Erythroblast (primary cell): ENCODE measurements around the gene HIPK4.

Source experiments
- GATA1 ChIP-seq: IDR thresholded peaks from 2 replicates; pipeline ENCODE4 v1.6.1; 2011; ENCODE audit warnings: low read depth, mild to moderate bottlenecking, control low read depth, low read length, moderate library complexity
- POLR2A ChIP-seq: IDR thresholded peaks from 2 replicates; pipeline ENCODE4 v1.6.1; 2011; ENCODE audit warnings: mild to moderate bottlenecking, low read length

DNA sequence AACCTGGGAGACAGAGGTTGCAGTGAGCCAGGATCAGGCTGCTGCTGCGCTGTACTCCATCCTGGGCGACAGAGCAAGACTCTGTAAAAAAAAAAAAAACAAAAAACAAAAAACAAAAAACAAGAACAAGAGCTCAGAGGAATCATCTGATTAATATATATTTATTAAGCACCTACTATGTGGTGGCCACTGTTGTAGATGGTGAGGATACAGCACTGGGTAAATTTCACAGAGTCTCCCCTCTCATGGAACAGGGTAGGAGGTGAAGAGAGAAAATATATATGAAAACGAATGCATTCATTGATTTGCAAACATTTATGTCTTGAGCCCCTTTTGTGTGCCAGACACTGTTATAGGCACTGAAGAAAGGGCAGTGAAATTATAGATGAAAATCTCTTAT lies 41.7 kb upstream of the HIPK4 start:
- TF ChIP-seq POLR2A (no peak), GATA1 (no peak)
